NT2/D1 (cell line): ENCODE measurements around the gene ARHGAP11A.

ENCODE experiments used
- YY1 ChIP-seq: IDR thresholded peaks from 2 replicates; pipeline ENCODE4 v1.6.1; 2011; ENCODE audit not compliant: insufficient read length, insufficient read depth
- ZNF274 ChIP-seq: IDR thresholded peaks from 2 replicates; pipeline ENCODE4 v1.6.1; 2011; ENCODE audit warnings: mild to moderate bottlenecking, low read depth, low read length

- TF ChIP-seq YY1 (no peak), ZNF274 (no peak)
These were observed 31.0 kb downstream of the ARHGAP11A start for GRCh38 chr15:32646291-32646690.
